ENCODE results near the gene CLEC20A. TPM values are rescaled to one million over a fixed set of nuclear protein-coding genes. Genes with fewer than 3 reads are reported as not detected.

Gene CLEC20A
- total and polyA plus RNA-seq, 9 of the 15 experiments (the other 6 are each of a cell fraction or from before 2014, with no cell fraction given): not detected

DNA sequence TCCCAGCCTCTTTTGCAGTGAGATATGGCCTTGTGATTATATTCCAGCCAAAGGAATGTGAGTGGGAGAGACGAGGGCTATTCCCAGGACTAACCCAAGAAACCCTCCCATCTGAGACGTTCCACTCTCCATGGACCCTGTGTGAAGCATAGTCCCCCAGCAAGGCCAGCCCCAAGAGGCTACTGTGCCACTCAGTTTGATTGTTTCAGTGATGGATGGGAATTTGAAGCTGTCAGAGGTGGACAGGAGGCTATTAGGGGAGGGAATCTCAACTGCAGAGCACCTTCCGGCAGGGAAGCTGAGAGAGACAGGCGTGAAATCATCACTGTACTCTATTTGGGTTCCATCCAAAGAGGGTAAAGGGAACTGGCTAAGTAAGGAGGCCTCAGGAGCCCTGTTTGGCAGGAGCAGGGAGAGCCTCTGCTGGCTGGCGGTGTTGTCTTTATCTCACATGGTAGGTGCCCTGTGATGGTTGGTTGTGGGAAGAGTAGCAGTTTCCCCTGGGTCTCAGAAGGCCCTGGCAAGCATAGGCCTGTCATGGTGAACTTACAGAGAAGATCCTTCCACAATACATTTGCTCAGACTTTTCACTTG lies 12.7 kb upstream of the CLEC20A start:
- Histone ChIP-seq H3K36me3 (ENCODE audit: control insufficient read depth, insufficient read depth, low read length) (no peaks in the 10 kb centered on the region), H3K9me1 (ENCODE audit: control insufficient read depth, insufficient read depth, low read length) (no peaks in the 10 kb centered on the region), H3K4me3 (no peak overlapping the region), H3K4me2 (ENCODE audit: insufficient read depth, low read length) (no peak overlapping the region), H3K9ac (ENCODE audit: insufficient read depth in 1 of 2, low read depth in 2 of 2, low read length in 2 of 2) (no peak overlapping the region), H3K4me1 (replicated peaks in 1 of 2; ENCODE audit: control insufficient read depth in 2 of 2, insufficient read depth in 2 of 2, low read length in 2 of 2) (peaks cover 4 to 8% of the 10 kb centered on the region in 2 experiments; a peak in 2 of 5 replicates), H4K20me1 (replicated peaks; ENCODE audit: control insufficient read depth, insufficient read depth, low read length) (no peaks in the 10 kb centered on the region), H2AFZ (ENCODE audit: low read depth, low read length) (no peak overlapping the region), H3K79me2 (ENCODE audit: control insufficient read depth, insufficient read depth, low read length) (no peaks in the 10 kb centered on the region), H3K27me3 (ENCODE audit: control insufficient read depth in 2 of 2, insufficient read depth in 2 of 2, low read length in 2 of 2) (peaks cover 0 to 15% of the 10 kb centered on the region in 2 experiments; a peak in 1 of 5 replicates), H3K27ac (ENCODE audit: extremely low read depth, low read depth, low read length) (no peak overlapping the region), H3K9me3 (replicated peaks; ENCODE audit: control insufficient read depth, insufficient read depth, low read depth, low read length) (no peaks in the 10 kb centered on the region)
- FAIRE-seq (no peak), ATAC-seq (no peak), DNase-seq (ENCODE audit: extremely low read depth in 1 of 4, low spot score in 3 of 4) (no peak)
- CTCF ChIA-PET (ENCODE audit: low intra/inter-chr PET ratio): no interaction called here
- intact Hi-C loops (cut with micrococcal nuclease) (no loop called here), in situ Hi-C loops (cut with MboI) (loop anchor here (5.0 kb wide), 1 partner anchor 197 kb away; no protein-coding TSS in a partner anchor)
- no TSS peak for BruUV-seq (replicated peaks)
- TF ChIP-seq, protein P1, sequence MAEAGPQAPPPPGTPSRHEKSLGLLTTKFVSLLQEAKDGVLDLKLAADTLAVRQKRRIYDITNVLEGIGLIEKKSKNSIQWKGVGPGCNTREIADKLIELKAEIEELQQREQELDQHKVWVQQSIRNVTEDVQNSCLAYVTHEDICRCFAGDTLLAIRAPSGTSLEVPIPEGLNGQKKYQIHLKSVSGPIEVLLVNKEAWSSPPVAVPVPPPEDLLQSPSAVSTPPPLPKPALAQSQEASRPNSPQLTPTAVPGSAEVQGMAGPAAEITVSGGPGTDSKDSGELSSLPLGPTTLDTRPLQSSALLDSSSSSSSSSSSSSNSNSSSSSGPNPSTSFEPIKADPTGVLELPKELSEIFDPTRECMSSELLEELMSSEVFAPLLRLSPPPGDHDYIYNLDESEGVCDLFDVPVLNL (CRISPR knock-in tag; IDR thresholded peaks at IDR 0.05; ENCODE audit: low read depth): no peak
- TF ChIP-seq, protein P2, sequence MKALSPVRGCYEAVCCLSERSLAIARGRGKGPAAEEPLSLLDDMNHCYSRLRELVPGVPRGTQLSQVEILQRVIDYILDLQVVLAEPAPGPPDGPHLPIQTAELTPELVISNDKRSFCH (CRISPR knock-in tag; IDR thresholded peaks at IDR 0.05): no peak
- TF ChIP-seq, protein P2 (tag; IDR thresholded peaks at IDR 0.05): no peak
- TF ChIP-seq CHD4 (IDR thresholded peaks at IDR 0.05; ENCODE audit: insufficient read depth, insufficient replicate concordance, low read depth, low read length, poor library complexity, severe bottlenecking): no peak
- TF ChIP-seq MBD1 (CRISPR knock-in tag; IDR thresholded peaks at IDR 0.05): no peak
- POLR2A ChIA-PET: interaction anchor here (0.6 to 1.6 kb wide), 3 partner anchors 10 to 23 kb away, joined by 4 read pairs; no protein-coding TSS in a partner anchor
- WGBS (ENCODE audit: insufficient coverage, low coverage, missing lambda C conversion rate): 1% methylated on average over 5 of the region's 5 CpGs

Measured in K562 (cell line).